GM18511 (cell line): ENCODE results near the gene HOXD8.

Experiments
- ATAC-seq: cut with Tn5 transposase; IDR thresholded peaks from one replicate; pipeline ENCODE4 v1.9.1; 2021; ENCODE audit warnings: mild to moderate bottlenecking, moderate library complexity; ENCODE audit not compliant: unreplicated experiment

Gene HOXD8

GRCh38 chr2:176090862-176091261, 38.6 kb upstream of the HOXD8 start:
- ATAC-seq: no peak

DNA sequence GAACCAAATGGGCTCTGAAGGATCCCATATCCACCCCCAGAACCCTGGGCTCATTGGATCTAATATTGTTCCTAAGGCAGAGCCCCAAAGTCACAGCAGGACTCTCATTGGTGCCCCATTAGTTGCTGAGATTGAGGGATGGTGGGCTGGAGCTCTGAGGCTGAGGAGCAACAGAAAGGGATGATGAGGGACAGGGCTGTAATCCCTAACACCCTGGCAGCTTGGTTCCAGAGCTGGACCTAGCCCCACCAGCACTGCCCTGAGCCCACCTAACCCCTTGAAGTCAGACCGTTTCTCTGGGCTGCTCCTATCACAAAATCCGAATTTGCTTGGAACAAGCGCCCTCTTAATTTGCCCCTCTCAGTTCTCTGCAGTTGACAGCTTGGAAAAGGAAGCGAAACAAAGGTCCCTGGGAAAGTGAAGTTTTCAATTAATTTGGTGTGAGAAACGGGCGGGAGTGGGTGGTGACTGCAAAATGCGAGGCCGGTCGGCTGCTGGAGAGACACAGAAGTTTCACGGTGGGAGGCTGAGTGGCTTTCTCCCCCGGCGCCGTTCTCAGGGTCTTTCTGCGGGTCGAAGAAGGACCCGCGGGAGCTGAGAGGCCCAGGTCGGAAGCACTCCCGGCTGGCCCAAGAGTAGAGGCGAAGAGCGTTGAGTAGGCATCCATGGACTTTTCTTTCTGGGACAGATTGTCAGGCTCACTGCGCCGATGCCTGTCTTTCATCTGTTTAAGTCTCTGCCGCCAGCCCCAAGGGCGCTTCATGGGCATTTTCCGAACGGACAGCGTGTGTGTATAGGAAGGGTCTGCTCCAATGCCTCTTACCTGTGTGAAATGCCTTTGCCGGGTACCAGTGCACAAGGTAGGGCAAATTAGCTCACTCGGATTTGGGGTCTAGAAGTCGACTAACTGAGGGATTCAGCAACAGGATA, 37.9 kb upstream of the HOXD8 start:
- no peak for ATAC-seq

DNA sequence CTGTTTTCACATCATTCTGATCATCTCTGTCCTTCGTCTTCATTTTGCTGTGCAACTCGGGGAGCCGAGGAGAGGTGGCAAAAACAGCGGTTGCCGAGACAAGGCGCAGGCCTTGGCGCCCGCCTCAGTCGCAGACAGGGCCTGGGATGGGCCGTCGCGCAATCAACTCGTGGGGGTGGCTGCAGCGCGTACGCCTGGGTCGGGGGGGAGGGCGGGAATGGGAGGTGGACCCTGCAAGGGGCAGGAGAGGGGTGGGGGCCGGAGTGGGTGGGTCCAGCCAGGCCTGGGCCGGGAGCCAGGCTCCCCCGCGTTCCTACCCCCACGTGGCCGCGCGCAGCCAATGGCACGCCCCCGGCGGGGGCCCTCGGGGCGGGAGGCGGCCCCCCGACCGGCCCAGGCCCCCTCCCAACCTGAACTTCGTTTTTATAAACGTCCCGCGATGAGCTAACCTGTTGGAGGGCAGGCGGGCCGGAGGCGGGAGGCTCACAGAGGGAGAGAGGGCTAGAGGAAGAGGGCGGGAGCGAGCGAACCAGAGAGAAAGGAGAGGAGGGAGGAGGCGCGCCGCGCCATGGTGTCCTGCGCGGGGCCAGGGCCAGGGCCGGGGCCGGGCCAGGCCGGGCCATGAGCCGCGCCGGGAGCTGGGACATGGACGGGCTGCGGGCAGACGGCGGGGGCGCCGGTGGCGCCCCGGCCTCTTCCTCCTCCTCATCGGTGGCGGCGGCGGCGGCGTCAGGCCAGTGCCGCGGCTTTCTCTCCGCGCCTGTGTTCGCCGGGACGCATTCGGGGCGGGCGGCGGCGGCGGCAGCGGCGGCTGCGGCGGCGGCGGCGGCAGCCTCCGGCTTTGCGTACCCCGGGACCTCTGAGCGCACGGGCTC, 37.0 kb upstream of the HOXD8 start, which contains the start of gene HOXD13:
Gene HOXD13, plus strand, starts transcription at position 452 of the 875 bp plus-strand sequence. Its CDS starts 170 bp downstream, at position 622.
- ATAC-seq: no peak

- ATAC-seq: no peak
These were observed 36.2 kb upstream of the HOXD8 start for GRCh38 chr2:176093145-176093897.

DNA sequence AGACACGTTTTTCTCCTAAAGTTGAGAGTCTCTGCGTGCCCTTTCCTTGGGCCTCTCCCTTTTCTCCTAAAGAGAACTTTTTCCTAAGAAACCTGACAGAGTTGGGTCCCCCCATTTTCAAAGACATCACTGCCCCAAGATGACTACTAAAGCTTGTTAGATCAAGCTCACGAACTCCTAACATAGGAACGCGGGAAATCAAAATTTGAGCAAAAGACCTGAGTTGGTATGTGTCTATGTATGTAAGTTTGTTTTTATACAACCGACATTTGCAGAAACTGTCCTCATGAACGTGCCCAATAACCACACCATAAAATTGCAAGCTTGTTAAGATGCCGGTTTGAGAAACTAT, 35.6 kb upstream of the HOXD8 start:
- no peak for ATAC-seq

DNA sequence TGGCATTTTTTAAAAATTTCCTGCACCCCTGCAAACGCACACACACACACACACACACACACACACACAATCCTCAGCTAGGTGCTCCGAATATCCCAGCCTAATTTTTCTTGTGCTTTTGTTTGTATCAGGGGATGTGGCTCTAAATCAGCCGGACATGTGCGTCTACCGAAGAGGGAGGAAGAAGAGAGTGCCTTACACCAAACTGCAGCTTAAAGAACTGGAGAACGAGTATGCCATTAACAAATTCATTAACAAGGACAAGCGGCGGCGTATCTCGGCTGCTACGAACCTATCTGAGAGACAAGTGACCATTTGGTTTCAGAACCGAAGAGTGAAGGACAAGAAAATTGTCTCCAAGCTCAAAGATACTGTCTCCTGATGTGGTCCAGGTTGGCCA, 35.2 kb upstream of the HOXD8 start:
- ATAC-seq: no peak

DNA sequence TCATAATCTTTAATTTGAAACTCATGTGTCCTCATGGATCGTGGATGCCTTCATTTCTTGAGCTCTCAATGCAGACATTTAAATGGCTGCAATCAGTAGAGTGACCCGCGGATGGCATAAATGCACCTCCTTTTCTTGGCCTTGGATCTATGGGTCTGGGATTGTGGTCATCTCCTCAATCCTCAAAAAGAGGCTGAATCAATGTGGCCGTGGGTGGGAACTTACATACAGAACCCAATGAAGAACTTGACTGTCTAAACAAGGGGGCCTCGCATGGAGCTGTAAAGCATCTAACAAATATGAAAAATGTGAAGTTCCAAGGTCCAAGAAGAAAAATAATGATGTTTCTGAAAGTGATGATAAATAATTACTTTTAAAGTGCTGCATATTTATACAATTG, 34.1 kb upstream of the HOXD8 start:
- no peak for ATAC-seq

- no peak for ATAC-seq
These were observed 33.1 kb upstream of the HOXD8 start for GRCh38 chr2:176096243-176096985.

DNA sequence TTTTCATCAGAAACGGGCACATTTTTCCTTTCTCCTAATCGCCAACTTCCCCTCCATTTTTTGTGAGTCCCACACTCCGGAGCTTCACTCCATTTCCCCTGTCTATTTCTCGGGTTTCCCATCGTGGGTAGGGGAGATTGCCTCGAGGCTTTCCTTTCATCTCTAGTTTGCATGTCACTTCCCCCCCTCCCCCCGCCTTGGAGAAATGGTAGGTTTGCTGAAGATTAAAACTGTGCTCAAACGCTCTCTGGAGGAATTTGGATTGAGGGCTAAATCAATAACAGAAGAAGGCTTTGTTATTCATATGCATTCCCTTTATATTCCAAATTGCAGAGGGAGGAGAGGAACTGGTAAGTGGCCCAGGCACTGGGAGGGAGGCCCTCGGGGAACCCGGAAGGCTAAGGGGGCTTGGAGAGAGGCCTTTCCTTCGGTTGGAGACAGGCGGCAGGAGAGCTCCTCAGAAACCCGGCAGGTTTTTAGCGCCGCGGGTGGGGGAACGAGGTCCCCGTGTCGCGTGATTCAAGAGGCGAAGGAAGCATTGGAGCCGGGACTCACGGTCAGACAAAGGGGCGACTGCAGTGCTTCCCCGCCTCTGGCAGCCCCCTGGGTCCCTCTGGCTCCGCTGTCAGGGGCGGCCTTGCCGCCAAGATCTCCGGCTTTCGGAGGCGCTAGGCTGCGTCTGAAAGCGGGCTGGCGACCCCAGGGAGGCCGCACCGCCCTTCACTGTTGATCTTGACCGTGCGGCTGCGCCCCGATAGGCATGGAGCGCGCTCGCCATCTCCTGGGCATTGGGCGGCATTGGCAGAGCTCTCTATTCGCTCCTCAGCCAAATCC, 32.3 kb upstream of the HOXD8 start:
- peak; percentile 90 for ATAC-seq

- no peak for ATAC-seq
These were observed 31.6 kb upstream of the HOXD8 start for GRCh38 chr2:176097820-176098365.

DNA sequence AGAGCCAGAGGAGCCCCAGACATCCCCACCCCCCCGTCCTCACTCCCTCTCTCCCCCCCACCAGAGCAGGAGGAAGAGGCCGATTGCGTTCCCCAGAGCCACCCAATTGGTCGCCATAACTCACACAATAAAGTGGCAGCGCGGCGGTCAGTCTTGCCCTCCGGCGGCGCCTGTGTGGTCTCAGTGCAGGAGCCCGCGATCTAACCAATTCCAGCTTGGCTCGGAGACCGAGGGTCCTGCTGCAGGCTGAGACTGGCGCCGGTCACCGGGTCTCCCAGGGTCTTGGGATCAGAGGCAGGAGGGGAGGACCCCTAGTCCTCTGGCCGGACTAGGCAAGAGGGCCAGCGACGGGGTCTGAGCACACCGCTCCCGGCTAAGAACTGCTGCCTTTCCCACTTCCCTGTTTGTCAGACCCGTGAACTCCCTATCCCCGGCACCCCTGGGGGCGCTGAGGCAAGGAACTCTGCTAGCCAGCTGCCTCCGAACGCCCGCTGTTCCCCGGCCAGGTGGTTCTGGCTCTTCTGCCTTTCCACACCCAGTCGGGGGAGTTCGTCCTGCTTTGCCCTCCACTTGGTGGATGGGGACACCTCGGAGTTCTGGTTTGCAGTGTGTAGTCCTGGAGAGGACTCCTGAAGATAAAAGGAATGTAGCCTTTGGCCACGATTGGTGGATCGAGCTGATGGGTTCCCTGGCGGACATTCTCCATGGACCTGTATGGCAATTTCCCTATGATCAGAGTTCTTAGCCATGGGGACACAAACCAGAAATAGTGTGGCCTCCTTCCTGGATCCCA, 30.9 kb upstream of the HOXD8 start:
- ATAC-seq: no peak

DNA sequence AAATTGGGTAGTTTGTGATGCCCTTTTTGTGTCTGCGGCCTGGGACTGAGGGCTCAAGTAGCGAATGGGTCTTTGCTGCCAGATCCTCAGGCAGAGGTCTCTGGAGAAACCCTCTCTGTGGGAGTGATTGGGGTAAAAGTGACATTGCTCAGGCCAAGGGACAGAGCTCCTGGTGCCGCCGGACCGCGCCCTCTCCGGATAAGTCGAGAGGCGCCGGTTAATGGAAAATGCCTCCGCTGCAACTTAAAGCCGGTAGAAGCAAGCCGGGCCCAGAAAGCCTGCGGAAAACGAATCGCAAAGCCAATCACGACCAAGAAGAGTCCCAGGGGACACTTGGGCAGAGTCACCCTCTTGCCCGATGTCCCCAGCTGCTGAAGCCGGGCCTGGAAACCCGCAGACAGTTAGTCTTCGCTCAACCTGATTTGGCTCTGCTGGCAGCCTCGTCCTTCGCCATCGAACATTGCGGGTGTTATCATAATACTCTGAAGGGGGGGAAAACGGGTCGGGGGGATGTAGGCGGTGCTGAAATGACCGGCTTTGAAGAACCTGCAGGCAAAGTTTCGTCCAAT, 30.3 kb upstream of the HOXD8 start:
- ATAC-seq: no peak

GRCh38 chr2:176099728-176100546, 29.6 kb upstream of the HOXD8 start, which contains the start of gene HOXD12:
HOXD12 (plus strand) TSS chr2:176099795; CDS start chr2:176099802, 7 bp downstream.
- no peak for ATAC-seq

DNA sequence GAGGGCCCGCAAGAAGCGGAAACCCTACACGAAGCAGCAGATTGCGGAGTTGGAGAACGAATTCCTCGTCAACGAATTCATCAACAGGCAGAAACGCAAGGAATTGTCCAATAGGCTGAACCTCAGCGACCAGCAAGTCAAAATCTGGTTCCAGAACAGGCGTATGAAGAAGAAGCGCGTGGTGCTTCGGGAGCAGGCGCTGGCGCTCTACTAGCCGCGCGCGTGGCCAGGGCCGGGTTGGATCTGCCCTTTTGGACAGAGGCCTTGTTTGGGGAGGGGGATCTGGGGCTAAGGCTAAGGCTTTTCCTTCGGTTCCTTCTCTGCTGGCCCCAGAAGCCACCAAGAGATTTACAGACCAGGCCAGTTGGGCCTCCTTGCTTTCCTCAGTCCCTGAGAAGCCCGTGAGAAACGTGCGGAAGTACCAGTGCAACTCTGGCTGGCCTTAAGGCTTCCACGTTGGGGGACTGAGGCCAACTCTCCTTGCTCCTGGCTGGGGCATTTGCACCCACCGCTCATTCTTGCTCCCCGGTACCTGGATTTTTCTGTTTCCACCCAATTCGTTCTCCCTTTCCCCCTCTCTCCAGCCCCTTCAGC, 28.9 kb upstream of the HOXD8 start:
- no peak for ATAC-seq

DNA sequence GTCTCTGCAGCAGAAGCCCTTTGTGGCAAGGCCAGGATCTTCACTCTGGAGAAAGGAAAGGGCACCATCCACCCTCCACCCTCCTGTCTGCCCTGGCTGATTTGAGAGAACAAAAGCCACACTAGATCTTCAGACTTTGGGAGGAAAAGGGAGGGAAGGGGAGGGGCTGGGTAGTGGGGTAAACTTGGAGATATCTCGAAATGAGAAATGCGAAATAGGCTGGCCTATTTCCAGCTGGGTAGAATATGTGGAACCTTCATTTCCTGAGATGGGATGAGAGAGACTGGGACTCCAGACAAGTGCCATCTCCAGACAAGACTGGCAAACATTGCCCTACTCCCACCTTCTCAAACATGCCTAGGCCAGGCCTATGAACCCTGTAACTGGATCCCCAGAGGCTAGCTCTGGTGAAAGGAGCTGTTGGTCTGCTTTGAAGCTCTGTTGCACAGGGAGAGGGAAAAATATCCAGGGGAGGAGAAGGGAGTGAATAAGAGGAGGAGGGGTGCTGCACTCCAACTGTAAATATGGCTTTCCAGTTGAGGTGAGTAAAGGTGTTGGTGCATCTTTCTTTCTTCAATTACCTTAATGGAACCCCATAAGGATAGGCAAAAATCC, 28.2 kb upstream of the HOXD8 start:
- ATAC-seq: no peak

GRCh38 chr2:176101842-176102241, 27.7 kb upstream of the HOXD8 start:
- ATAC-seq: no peak
